ENCODE data around the gene RORB. TPM values are rescaled to one million over a fixed set of nuclear protein-coding genes. Genes with fewer than 3 reads are reported as not detected.

RORB gene
- total and polyA plus RNA-seq, 4 donors: 0.01 to 0.05 TPM; not detected in 2

GRCh38 chr9:74519419-74519818 lies 22.3 kb downstream of the RORB start (continued):
- TF ChIP-seq REST (IDR thresholded peaks at IDR 0.05) (no peak), NR2F2 (IDR thresholded peaks at IDR 0.05) (no peak), EGR1 (IDR thresholded peaks at IDR 0.05; ENCODE audit: low read depth in 2 of 2) (no peak)

GRCh38 chr9:74521009-74521408 lies 23.9 kb downstream of the RORB start:
- TF ChIP-seq HNF4G (IDR thresholded peaks at IDR 0.05) (no peak), JUND (IDR thresholded peaks at IDR 0.05) (no peak), TAF1 (conservative IDR thresholded peaks at IDR 0.05) (no peak), FOXA1 (IDR thresholded peaks at IDR 0.05) (no peak), ATF3 (IDR thresholded peaks at IDR 0.05) (no peak), SP1 (IDR thresholded peaks at IDR 0.05) (no peak), YY1 (IDR thresholded peaks at IDR 0.05) (no peak), MAX (IDR thresholded peaks at IDR 0.05) (no peak), HNF4A (conservative IDR thresholded peaks at IDR 0.05) (no peak)
- no peak overlapping the region for H3K9ac ChIP-seq (ENCODE audit: low read depth in 1 of 2, low read length in 2 of 2)
- H3K4me1 ChIP-seq (ENCODE audit: control insufficient read depth in 4 of 4, insufficient read depth in 4 of 4, low read length in 3 of 4): no peaks in the 10 kb centered on the region
- no peak overlapping the region for H3K27ac ChIP-seq (ENCODE audit: low read depth in 1 of 2, low read length in 2 of 2)
- no peak for DNase-seq (ENCODE audit: low spot score)
- H3K36me3 ChIP-seq (ENCODE audit: control insufficient read depth in 4 of 4, insufficient read depth in 3 of 4, low read depth in 1 of 4, low read length in 3 of 4): no peaks in the 10 kb centered on the region
- no peaks in the 10 kb centered on the region for H3K9me3 ChIP-seq (ENCODE audit: control insufficient read depth in 4 of 4, low read length in 3 of 4)
- 56% methylated on average over 1 of the region's 1 CpG for WGBS
- H3K27me3 ChIP-seq (ENCODE audit: control insufficient read depth in 4 of 4, insufficient read depth in 4 of 4, low read length in 3 of 4): peaks cover 0 to 5% (median 0%) of the 10 kb centered on the region in 4 donors
- H3K4me3 ChIP-seq (ENCODE audit: low read depth in 1 of 3, low read length in 3 of 3): no peak overlapping the region

- TF ChIP-seq TAF1 (conservative IDR thresholded peaks at IDR 0.05) (no peak), HNF4G (IDR thresholded peaks at IDR 0.05) (no peak)
- Histone ChIP-seq H3K27ac (ENCODE audit: low read depth in 1 of 2, low read length in 2 of 2) (no peak overlapping the region), H3K4me1 (ENCODE audit: control insufficient read depth in 4 of 4, insufficient read depth in 4 of 4, low read length in 3 of 4) (no peaks in the 10 kb centered on the region), H3K9me3 (ENCODE audit: control insufficient read depth in 4 of 4, low read length in 3 of 4) (no peaks in the 10 kb centered on the region), H3K36me3 (ENCODE audit: control insufficient read depth in 4 of 4, insufficient read depth in 3 of 4, low read depth in 1 of 4, low read length in 3 of 4) (no peaks in the 10 kb centered on the region), H3K9ac (ENCODE audit: low read depth in 1 of 2, low read length in 2 of 2) (no peak overlapping the region), H3K27me3 (ENCODE audit: control insufficient read depth in 4 of 4, insufficient read depth in 4 of 4, low read length in 3 of 4) (peaks cover 0 to 4% (median 0%) of the 10 kb centered on the region in 4 donors), H3K4me3 (ENCODE audit: low read depth in 1 of 3, low read length in 3 of 3) (no peak overlapping the region)
- WGBS: 67% methylated on average over 1 of the region's 1 CpG
- no peak for DNase-seq (ENCODE audit: low spot score)
These were observed 27.2 kb downstream of the RORB start for GRCh38 chr9:74524289-74524688.

GRCh38 chr9:74526215-74526614 lies 29.1 kb downstream of the RORB start:
- TF ChIP-seq REST (IDR thresholded peaks at IDR 0.05) (no peak), GABPA (IDR thresholded peaks at IDR 0.05 in 1 of 2, conservative IDR thresholded peaks at IDR 0.05 in 1 of 2) (no peak), CTCF (IDR thresholded peaks at IDR 0.05; ENCODE audit: low read depth, low read length, missing input control) (no peak), RXRA (IDR thresholded peaks at IDR 0.05) (no peak), JUND (IDR thresholded peaks at IDR 0.05) (no peak), FOXA2 (IDR thresholded peaks at IDR 0.05) (no peak), FOXA1 (IDR thresholded peaks at IDR 0.05) (no peak)
- Histone ChIP-seq H3K27ac (ENCODE audit: low read depth in 1 of 2, low read length in 2 of 2) (no peak overlapping the region), H3K9me3 (ENCODE audit: control insufficient read depth in 4 of 4, low read length in 3 of 4) (no peaks in the 10 kb centered on the region), H3K9ac (ENCODE audit: low read depth in 1 of 2, low read length in 2 of 2) (no peak overlapping the region), H3K27me3 (ENCODE audit: control insufficient read depth in 4 of 4, insufficient read depth in 4 of 4, low read length in 3 of 4) (peaks cover 0 to 4% (median 1%) of the 10 kb centered on the region in 4 donors), H3K4me1 (ENCODE audit: control insufficient read depth in 4 of 4, insufficient read depth in 4 of 4, low read length in 3 of 4) (no peaks in the 10 kb centered on the region), H3K36me3 (ENCODE audit: control insufficient read depth in 4 of 4, insufficient read depth in 3 of 4, low read depth in 1 of 4, low read length in 3 of 4) (no peaks in the 10 kb centered on the region), H3K4me3 (ENCODE audit: low read depth in 1 of 3, low read length in 3 of 3) (no peak overlapping the region)
- 51% methylated on average over 2 of the region's 2 CpGs for WGBS
- no peak for DNase-seq (ENCODE audit: low spot score)

Measured in liver (tissue), 9 donors.